Erythroblast (primary cell): ENCODE measurements around the gene RDH16.

Experiments used
- GATA1 ChIP-seq: IDR thresholded peaks from 2 replicates; pipeline ENCODE4 v1.6.1; 2011; ENCODE audit warnings: low read depth, mild to moderate bottlenecking, control low read depth, low read length, moderate library complexity
- POLR2A ChIP-seq: IDR thresholded peaks from 2 replicates; pipeline ENCODE4 v1.6.1; 2011; ENCODE audit warnings: mild to moderate bottlenecking, low read length

DNA sequence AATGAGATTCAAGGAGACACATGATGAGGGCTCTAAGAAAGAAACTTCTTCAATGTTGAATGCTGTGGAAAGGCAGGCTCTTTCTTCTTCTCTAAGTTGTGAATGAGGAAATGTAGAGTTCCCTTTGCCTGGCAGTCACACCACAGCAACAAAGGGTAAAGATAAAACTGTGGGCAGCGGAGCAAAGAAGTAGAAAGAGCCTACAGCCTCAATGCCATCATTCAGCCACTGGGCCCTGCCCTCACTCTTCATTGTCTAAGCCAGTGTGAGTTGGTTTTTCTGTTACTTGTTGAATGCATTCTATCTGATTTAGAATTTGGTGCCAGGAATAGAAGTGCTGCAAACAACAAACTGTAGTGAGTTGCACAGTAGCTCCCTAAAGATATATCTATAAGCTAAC, 35.4 kb downstream of the RDH16 start:
- TF ChIP-seq POLR2A (no peak), GATA1 (no peak)
